ENCODE measurements around the gene EEF2K.

DNA sequence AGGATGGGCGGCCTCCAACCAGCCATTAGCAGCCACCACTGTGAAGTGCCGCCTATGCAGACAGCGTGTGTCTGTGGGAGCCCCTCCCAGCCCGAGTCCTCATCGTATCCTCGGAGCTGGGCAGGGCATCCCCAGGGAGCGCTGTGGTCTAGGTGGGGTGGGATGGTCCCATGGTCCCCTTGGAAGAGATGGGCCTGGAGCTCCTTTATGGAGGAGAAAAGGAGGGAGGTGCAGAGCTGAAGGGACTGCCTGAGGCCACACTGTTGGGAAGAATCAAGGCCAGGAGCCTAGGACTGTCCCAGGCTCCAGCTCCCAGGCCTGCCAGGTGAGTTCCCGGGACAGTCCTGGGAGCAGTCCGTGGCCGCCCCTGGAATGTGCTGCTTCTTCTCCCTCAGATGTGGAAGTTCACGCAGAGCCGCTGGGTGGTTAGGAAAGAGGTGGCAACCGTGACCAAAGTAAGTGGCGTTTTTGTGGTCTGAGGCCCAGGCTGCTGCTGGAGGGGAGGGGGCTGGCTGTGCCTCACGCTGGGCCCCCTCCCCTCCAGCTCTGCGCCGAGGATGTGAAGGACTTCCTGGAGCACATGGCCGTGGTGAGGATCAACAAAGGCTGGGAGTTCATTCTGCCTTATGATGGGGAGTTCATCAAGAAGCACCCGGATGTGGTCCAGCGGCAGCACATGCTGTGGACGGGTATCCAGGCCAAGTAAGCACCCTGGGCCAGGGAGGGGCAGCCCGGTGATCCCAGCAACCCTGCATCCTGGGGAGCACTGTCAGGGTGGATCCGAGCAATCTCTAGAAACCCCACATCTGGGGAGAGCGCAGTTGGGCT, 118.1 kb downstream of the EEF2K start:
- no peak for TF ChIP-seq ZNF274 (IDR thresholded peaks at IDR 0.05; ENCODE audit: low read depth, low read length)
- no peak for TF ChIP-seq SUZ12 (IDR thresholded peaks at IDR 0.05; ENCODE audit: extremely low read depth, insufficient read depth, insufficient read length)

Data from NT2/D1 (cell line).